Fibroblast of villous mesenchyme (primary cell): Measurements from ENCODE around the gene NCR3LG1. TPM values are rescaled to one million over a fixed set of nuclear protein-coding genes. Genes with fewer than 3 reads are reported as not detected.

ENCODE experiments used
- DNase-seq: peaks from one replicate; pipeline ENCODE4 v3.0.0-alpha.2; 2010; ENCODE audit warnings: low read depth
- H3K4me3 ChIP-seq: 2 replicates; pipeline ENCODE4 v1.5.1; 2011; ENCODE audit warnings: low read depth, mild to moderate bottlenecking, low read length
- total RNA-seq: library from RNA; depleted of rRNA; stranded (reverse); fragments of >200 nt; gene quantifications from 2 replicates; pipeline ENCODE4 v1.2.3, GENCODE V29; 2012
- TF ChIP-seq, protein P1 (sequence below): IDR thresholded peaks from 2 replicates; pipeline ENCODE4 v1.5.1; 2012; ENCODE audit warnings: low read depth, mild to moderate bottlenecking, low read length; ENCODE audit not compliant: insufficient read depth

The NCR3LG1 gene
- total RNA-seq, 1 donor, result 14.7 TPM

DNA sequence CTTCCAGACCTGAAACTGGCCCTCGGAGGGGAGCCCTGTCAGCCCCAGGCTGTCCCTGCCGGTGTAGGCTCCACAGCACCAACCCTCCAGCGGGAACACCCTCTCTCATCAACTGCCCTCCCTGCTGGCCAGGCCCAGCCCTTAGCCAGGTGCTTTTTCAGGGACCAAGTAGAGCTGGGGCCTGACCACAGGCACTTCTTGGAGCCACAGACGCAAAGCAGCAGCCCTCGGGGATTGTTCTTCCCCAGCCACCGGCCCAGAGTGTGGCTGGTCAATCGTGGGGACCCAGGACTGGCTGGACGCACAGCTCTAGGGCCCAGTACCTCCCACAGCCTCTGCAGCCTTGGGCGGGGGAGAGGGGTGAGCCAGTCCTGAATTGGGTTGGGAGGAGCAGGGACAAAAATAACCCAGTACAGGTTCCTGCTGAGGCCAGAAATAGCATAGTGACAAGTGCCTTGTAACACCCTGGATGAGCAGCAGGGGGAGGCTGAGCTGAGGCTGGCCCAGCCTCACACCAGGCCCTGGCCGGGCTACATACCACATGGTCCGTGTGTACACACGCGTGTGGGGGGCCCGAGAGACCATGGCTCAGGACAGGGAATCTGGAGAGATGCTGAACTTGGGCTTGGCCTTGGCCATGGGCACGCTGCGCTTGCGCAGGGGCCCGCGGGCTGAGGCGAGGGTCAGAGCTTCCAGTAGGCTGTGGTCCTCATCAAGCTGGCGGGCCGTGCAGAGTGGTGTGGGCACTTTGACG, 34.9 kb downstream of the NCR3LG1 start:
- TF ChIP-seq, protein P1, sequence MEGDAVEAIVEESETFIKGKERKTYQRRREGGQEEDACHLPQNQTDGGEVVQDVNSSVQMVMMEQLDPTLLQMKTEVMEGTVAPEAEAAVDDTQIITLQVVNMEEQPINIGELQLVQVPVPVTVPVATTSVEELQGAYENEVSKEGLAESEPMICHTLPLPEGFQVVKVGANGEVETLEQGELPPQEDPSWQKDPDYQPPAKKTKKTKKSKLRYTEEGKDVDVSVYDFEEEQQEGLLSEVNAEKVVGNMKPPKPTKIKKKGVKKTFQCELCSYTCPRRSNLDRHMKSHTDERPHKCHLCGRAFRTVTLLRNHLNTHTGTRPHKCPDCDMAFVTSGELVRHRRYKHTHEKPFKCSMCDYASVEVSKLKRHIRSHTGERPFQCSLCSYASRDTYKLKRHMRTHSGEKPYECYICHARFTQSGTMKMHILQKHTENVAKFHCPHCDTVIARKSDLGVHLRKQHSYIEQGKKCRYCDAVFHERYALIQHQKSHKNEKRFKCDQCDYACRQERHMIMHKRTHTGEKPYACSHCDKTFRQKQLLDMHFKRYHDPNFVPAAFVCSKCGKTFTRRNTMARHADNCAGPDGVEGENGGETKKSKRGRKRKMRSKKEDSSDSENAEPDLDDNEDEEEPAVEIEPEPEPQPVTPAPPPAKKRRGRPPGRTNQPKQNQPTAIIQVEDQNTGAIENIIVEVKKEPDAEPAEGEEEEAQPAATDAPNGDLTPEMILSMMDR, result peak; percentile 73
- H3K4me3 ChIP-seq, result no peak overlapping the region

DNA sequence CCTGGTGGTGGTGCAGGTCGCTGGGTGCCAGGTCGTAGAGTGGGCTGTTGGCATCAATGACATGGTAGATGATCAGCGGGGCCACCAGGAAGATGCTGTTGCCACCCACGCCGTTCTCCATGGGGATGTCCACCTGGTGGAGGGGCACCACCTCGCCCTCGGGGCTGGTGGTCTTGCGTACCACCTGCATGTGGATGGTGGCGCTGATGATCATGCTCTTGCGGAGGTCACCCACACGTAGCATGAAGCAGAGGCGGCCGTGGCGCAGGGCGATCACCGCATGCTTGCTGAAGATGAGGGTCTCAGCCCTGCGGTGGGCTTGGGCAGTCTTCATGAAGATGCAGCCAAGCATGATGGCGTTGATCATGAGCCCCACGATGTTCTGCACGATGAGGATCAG, 35.7 kb downstream of the NCR3LG1 start:
- TF ChIP-seq, protein P1, result no peak
- no peak for DNase-seq
- H3K4me3 ChIP-seq, result no peak overlapping the region

More for the DNA sequence above, 34.9 kb downstream of the NCR3LG1 start:
- DNase-seq, result peak; percentile 40

DNA sequence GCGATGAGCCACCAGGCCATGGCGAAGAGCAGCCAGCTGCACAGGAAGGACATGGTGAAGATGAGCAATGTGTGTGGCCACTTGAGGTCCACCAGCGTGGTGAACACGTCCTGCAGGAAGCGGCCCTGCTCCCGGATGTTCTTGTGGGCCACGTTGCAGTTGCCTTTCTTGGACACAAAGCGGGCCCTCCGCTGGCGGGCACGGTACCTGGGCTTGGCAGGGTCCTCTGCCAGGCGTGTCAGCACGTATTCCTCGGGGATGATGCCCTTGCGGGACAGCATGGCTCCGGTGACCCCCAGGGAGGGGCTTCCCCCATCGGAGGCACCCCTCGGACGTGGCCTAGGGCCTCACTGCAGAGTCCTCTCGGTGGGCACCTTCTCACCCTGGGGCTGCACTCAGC, 36.2 kb downstream of the NCR3LG1 start:
- H3K4me3 ChIP-seq, result no peak overlapping the region
- TF ChIP-seq, protein P1, result no peak
- DNase-seq, result no peak

DNA sequence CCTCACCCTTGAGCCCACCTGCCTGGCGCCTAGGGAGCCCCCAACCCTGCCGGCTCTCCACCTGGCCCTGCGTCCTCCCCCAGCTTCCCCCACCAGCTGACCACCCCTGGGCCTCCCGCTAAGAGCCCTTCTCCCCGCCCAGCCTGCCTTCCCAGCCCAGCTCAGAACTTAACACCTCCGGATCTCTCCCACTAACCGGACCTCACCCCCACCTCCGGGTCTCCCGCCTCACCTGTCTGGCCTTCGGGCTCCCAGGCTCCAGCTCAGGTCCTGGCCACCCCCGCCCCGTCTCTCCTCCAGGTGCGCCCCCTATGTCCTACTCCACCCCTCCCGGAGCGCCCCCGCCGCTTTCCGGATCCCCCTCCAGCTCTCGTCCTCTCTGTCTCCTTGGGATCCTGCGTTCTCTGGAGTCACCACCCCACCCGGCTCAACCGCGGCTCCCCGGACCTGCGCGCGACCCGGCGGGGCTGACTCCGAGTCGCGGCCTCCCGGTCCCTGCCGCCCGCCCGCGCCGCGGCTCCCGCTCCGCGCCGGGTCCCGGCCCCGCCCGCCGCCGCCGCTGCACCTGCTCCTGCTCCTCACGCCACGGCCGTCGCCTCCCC, 37.1 kb downstream of the NCR3LG1 start, which contains the start of gene KCNJ11:
KCNJ11 (minus strand) TSS at position 51 of the 602 bp plus-strand sequence. CDS start 568 bp downstream, outside the sequence.
- TF ChIP-seq, protein P1, result no peak
- peak within 1 kb of the TSS; percentile 47 for H3K4me3 ChIP-seq
- no peak for DNase-seq

DNA sequence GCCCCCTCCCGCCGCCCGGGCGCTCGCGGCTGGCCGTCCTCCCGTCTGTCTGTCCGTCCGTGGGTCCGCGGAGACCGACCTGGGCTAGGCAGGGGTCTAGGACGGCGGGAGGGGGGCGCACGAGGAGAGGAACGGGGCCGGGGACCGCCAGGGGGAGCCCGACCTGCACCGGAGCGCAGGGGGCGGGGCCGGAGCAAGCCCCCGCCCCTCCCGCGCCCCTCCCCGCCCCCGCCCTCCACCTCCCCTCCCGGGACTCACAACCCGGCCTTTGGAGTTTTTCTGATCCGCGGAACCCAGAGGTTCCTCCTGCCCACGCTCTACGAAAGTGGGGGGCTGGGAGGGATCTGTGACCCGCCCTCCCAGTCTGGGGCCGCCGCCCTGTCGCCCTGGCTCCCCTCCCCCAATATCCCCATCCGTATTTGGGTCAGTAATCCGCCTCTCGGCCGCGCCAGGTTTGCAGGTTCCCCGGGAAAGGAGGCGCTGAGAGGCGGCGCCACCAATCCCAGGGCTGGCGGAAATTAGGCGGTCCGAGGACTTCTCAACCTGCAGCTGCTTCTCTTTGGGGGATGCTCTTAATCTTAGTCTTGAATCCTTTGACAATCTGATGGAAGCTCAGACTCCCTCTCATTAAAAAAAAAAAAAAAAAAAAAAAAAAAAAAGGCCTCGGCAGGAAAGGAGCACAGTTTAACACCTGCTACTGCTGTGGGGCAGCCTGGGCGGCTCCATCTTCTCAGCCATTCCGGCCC, 37.8 kb downstream of the NCR3LG1 start:
- peak; percentile 16 for DNase-seq

DNA sequence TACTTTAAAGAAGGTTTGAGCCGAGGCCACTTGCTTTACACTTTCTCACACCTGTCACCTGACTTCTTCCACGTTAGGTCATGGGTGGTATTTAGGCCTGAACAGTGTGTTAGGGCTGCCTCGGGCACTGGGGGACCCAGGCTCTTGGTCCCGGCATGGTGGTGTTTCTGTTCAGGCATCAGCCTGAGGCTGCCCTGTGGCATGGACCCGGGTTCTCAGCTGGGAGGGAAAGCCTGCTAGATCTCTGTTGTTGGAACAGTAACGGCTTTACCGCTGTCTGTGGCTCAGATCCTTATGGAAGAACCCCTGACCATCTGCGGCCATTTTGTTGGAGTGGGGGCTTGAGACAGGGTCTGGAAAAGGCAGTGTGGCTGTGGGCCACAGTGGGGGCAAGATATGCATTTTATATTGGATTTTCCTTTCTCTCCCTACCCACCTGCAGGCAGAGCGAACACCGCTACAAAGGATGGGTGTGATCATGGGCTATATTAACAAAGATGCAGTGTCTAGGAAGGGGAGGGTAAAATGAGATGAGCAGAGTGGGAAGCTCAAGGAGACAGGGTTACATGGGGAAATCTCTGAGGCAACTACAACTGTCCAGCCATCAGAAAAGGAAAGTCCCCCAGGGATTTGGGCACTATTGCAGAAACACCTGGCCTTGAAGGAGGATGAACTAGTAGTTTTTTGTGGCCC, 38.5 kb downstream of the NCR3LG1 start:
- TF ChIP-seq, protein P1, result no peak
- no peak for DNase-seq
- no peak overlapping the region for H3K4me3 ChIP-seq

More for the DNA sequence above, 37.8 kb downstream of the NCR3LG1 start:
- peak overlapping the region; percentile 47 for H3K4me3 ChIP-seq
- TF ChIP-seq, protein P1, result peak; percentile 46
